Astrocyte of the spinal cord (primary cell): Measurements from ENCODE around the gene HOXA2.
A peak's percentile ranks its signal among the peaks of the same experiment; 100 is the strongest.

Experiments used
- DNase-seq: peaks from one replicate; pipeline ENCODE4 v3.0.0; 2011; ENCODE audit warnings: low read depth, low spot score
- H3K4me3 ChIP-seq: 2 replicates; pipeline ENCODE4 v1.5.1; 2011; ENCODE audit warnings: low read depth, mild to moderate bottlenecking, low read length, moderate library complexity
- in situ Hi-C: cut with HindIII; loops from 2 replicates; pipeline ENCODE4 v1.10.0; 2017; ENCODE audit warnings: low sequenced_read_pairs
- TF ChIP-seq, protein P1 (sequence below): IDR thresholded peaks from 2 replicates; pipeline ENCODE4 v1.5.1; 2012; ENCODE audit warnings: low read depth, mild to moderate bottlenecking, low read length, inconsistent platforms

The HOXA2 gene

GRCh38 chr7:27115221-27116026 is 12.9 kb upstream of the HOXA2 start:
- H3K4me3 ChIP-seq = peak overlapping the region; percentile 89
- TF ChIP-seq, protein P1, sequence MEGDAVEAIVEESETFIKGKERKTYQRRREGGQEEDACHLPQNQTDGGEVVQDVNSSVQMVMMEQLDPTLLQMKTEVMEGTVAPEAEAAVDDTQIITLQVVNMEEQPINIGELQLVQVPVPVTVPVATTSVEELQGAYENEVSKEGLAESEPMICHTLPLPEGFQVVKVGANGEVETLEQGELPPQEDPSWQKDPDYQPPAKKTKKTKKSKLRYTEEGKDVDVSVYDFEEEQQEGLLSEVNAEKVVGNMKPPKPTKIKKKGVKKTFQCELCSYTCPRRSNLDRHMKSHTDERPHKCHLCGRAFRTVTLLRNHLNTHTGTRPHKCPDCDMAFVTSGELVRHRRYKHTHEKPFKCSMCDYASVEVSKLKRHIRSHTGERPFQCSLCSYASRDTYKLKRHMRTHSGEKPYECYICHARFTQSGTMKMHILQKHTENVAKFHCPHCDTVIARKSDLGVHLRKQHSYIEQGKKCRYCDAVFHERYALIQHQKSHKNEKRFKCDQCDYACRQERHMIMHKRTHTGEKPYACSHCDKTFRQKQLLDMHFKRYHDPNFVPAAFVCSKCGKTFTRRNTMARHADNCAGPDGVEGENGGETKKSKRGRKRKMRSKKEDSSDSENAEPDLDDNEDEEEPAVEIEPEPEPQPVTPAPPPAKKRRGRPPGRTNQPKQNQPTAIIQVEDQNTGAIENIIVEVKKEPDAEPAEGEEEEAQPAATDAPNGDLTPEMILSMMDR = no peak
- peak; percentile 86 for DNase-seq
- in situ Hi-C loops = no loop called here

DNA sequence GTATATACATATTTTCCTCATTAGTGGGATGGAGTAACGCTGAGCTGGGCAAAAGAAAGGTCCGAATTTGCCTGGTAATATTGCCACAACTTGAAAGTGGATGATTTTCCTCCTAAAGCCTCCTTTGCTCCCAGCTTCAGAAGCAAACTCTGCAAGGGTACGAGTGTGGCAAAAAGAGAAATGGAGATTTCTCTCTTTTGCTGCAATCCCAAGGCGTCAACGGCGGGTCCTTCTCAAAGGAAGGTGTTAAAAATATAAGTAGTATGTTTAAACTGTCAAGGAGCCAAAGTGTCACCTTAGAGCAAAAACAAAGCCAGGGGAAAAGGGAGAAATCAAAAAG is 12.4 kb upstream of the HOXA2 start:
- DNase-seq = no peak
- H3K4me3 ChIP-seq = peak overlapping the region; percentile 89
- TF ChIP-seq, protein P1 = no peak
- in situ Hi-C loops = no loop called here

DNA sequence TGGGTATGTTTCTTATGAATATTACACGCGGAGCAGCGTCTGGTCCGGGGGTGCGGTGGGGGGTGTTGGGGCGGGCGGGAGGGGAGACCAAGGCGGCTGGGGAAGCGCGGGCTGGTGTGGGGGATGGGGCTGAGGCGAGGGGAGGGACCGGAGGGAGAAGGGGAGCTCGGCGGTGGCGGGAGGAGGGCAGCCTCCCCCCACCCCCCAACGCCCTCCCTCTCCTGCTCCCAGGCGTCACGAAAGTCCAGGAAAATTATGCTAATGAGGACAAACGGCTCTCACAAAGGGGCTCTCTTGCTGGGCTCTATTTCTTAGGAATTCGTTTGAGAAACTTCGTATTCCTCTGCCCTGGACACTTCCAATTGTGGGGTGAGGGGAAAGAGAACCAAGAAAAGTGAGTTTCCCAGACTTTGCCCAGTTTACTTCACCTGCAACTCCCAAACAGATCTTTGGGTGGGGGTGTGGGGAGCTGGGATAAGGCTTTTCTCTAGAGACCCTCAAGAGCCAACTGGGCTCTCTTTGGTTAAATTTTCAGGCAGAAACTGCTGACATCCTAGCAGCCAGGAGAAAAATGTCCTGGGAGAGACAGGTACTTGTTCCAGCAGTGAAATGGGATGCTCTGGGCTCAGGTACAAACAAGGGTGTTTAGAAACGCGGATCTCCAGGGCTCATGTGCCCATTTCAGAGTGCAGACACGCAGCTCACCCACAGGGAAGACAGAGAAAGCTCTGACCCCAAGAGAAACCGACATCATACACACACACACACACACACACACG is 11.7 kb upstream of the HOXA2 start:
- H3K4me3 ChIP-seq = peak overlapping the region; percentile 89
- in situ Hi-C loops = no loop called here
- DNase-seq = peak; percentile 88
- TF ChIP-seq, protein P1 = no peak

DNA sequence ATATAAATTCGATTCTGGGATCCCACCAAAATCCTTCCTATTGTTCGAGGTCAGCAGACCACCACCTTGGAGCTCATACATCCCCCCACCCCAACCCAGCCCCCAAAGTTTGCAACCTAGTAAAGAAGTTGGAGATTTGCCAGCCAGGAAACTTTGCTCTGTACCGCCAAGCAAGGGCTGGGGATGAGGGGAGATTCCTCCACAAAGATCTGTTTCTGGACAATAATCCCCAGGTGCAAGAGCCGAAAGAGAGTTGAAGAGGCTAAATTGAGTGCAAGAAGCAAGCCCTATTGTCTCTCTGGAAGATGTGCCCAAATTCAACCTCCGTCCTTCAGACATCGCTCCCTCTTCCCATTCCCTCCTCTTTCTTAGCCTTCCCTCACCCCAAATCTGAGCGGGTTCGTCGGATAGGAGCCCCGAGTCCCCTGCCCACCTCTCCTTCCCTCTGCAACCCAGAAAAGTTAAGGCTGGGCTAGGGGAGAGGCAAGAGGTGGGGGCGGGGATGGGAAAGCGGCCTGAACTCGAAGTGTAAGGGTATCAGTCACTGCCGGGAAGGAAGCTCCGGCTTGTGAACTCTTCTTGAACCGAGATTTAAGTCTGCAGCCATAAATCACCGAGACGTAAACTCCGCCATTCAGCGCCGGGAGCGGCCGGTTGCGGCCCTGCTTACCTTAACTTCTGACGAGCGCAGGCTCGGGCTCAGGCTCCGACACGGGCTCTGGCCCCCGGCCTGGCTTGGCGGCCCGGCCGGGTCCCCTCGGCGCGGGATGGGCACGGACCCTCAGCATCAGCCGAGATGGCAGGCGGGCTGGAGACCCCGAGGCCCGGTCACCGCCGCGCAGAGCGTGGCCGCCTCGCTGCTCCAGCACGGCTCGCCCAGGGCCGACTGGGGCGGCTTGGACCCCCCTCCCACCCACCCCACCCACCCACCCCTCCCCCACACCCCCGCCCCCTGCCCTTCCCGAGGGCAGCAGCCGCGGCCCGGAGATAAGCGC is 10.8 kb upstream of the HOXA2 start:
- peak; percentile 91 for DNase-seq
- peak overlapping the region; percentile 89 for H3K4me3 ChIP-seq
- in situ Hi-C loops = no loop called here
- TF ChIP-seq, protein P1 = no peak

DNA sequence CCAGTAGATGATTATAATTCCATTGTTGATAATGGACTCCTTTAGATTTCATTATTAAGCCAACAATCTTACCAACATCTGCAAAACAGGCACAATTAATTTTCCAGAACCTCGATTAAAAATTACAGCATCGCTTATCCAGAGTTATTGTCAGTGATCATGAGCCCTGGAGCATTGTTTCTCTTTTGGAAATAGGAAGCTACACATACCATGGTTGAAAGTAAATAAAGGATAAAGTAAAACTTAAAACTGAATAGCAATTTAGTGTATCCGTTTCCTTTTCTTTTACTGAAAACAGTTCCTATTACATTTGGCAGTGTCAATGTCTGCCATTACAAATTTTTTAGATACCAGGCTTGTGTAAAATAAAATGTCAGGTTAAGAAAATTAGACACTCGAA is 9.9 kb upstream of the HOXA2 start:
- TF ChIP-seq, protein P1 = no peak
- in situ Hi-C loops = no loop called here
- peak overlapping the region; percentile 89 for H3K4me3 ChIP-seq
- peak; percentile 38 for DNase-seq

DNA sequence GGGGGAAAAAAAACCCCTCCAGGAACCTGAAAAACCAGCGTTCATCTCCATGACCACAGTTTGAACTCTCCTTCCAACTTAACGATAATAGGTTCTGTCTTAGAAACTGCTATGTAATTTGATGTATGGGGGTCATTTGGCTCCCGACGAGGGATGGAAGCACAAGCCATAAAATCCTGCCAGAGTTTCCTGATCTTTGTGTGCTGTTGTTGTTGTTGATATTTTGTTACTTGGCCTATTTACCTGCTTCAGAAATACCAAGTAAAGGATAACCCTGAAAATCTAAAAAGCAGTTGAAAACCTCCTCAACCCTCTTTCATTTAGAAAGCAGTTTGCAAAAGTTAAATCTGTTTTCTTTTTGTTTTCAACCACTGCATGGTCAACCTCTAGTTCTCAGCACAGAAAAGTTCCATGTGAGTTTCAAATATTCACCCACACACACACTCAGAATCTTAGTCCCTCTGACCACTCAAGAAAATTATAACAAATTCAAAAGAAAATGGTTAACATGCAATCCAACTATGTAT is 9.3 kb upstream of the HOXA2 start:
- TF ChIP-seq, protein P1 = no peak
- peak overlapping the region; percentile 89 for H3K4me3 ChIP-seq
- DNase-seq = no peak
- in situ Hi-C loops = no loop called here
